ENCODE results near the gene MAP1LC3A.

Gene MAP1LC3A

GRCh38 chr20:34531608-34532265 lies 26.8 kb upstream of the MAP1LC3A start:
- H3K4me3 ChIP-seq (ENCODE audit: low read length) = no peak overlapping the region
- no peak for TF ChIP-seq CTCF (IDR thresholded peaks at IDR 0.05; ENCODE audit: insufficient read depth, low read depth, low read length, missing control alignments)
- no peak for DNase-seq (ENCODE audit: low read depth)

GRCh38 chr20:34532320-34532719 lies 26.2 kb upstream of the MAP1LC3A start:
- TF ChIP-seq CTCF (IDR thresholded peaks at IDR 0.05; ENCODE audit: insufficient read depth, low read depth, low read length, missing control alignments) = no peak
- no peak for DNase-seq (ENCODE audit: low read depth)
- no peak overlapping the region for H3K4me3 ChIP-seq (ENCODE audit: low read length)

GRCh38 chr20:34532756-34533155 lies 25.8 kb upstream of the MAP1LC3A start:
- TF ChIP-seq CTCF (IDR thresholded peaks at IDR 0.05; ENCODE audit: insufficient read depth, low read depth, low read length, missing control alignments) = no peak
- DNase-seq (ENCODE audit: low read depth) = no peak
- no peak overlapping the region for H3K4me3 ChIP-seq (ENCODE audit: low read length)

DNA sequence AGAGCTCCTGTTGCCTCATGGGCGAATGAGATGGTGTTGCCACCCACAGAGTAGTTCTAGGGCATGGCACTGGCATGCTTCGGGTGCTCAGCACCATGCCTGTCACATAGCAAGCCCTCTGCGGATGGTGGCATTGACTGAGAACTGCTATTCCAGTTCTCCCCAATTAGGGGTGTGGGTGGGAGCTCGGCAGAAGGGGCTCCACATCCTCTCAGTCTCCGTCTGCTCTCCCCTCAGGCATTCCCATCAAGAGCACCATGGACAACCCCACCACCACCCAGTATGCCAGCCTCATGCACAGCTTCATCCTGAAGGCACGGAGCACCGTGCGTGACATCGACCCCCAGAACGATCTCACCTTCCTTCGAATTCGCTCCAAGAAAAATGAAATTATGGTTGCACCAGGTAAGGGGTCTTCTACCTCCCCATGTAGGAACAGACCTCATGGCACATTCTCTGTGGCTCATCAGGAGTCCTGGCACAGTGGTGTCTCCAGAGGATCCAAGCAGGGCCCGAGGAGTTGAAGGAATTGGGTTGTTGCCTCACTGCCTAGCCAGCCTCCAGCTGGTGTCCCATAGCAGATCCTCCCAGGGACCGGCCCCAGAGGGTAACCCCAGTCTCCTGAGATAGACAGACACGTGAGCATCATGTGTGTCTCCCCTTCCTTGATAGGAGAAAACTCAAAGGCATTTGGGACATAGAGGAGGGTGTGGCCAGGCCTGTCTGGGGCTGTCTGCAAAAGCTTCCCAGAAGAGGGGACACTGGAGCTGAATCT lies 23.9 kb upstream of the MAP1LC3A start:
- no peak overlapping the region for H3K4me3 ChIP-seq (ENCODE audit: low read length)
- TF ChIP-seq CTCF (IDR thresholded peaks at IDR 0.05; ENCODE audit: insufficient read depth, low read depth, low read length, missing control alignments) = no peak
- no peak for DNase-seq (ENCODE audit: low read depth)

GRCh38 chr20:34535301-34535840 lies 23.1 kb upstream of the MAP1LC3A start:
- no peak for TF ChIP-seq CTCF (IDR thresholded peaks at IDR 0.05; ENCODE audit: insufficient read depth, low read depth, low read length, missing control alignments)
- no peak overlapping the region for H3K4me3 ChIP-seq (ENCODE audit: low read length)
- DNase-seq (ENCODE audit: low read depth) = no peak

DNA sequence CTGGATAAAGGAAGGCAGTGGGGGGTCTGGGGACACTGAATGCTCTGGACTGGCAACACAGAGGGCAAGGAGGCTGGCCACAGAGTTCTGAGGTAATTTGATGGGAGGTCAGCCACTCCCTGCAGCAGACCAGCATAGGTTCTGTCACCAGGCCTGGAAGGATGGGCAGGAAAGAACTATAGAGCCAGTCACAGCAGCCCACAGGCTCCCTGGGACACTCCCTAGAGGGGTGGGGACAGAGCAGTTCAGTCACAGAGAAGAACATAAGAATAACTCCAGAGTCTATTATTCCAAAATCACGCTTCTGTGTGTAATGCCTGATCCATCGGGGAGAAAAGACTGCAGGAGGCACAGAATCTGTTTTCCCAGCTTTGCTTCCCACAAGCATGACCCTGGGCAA lies 22.7 kb upstream of the MAP1LC3A start:
- no peak for DNase-seq (ENCODE audit: low read depth)
- no peak for TF ChIP-seq CTCF (IDR thresholded peaks at IDR 0.05; ENCODE audit: insufficient read depth, low read depth, low read length, missing control alignments)
- no peak overlapping the region for H3K4me3 ChIP-seq (ENCODE audit: low read length)

All from epithelial cell of esophagus (primary cell).